CD14-positive monocyte (primary cell): ENCODE data around the gene GTF2A1L. TPM values are rescaled to one million over a fixed set of nuclear protein-coding genes. Genes with fewer than 3 reads are reported as not detected.

Experiments used
- DNase-seq, 3 donors: peaks; one replicate each; pipeline ENCODE4 v3.0.0-alpha.2; 2011 to 2022
- H2AFZ ChIP-seq: 2 replicates; pipeline ENCODE4 v1.6.0; 2012; ENCODE audit warnings: mild to moderate bottlenecking, low read depth, low read length, inconsistent platforms; ENCODE audit not compliant: insufficient read depth, poor library complexity, severe bottlenecking
- H3K27ac ChIP-seq, 2 donors: 1 replicate in 1 of 2; 2 replicates in 1 of 2; pipeline ENCODE4 v1.5.1; 2012 to 2013; ENCODE audit warnings: low read length in 2 of 2, control low read depth in 1 of 2, inconsistent platforms in 1 of 2, low read depth in 1 of 2, mild to moderate bottlenecking in 1 of 2
- H3K27me3 ChIP-seq, 2 donors: one replicate each; pipeline versions ENCODE4 v1.6.0 to v1.6.1; 2011 to 2013; ENCODE audit warnings: low read length in 2 of 2; ENCODE audit not compliant: control insufficient read depth in 2 of 2, insufficient read depth in 2 of 2
- H3K36me3 ChIP-seq, 2 donors: replicated peaks in 1 of 2; 1 replicate in 1 of 2; 2 replicates in 1 of 2; pipeline versions ENCODE4 v1.5.1 to v1.6.1; 2012 to 2013; ENCODE audit warnings: low read length in 2 of 2, control low read depth in 1 of 2, inconsistent platforms in 1 of 2, mild to moderate bottlenecking in 1 of 2; ENCODE audit not compliant: insufficient read depth in 2 of 2, control insufficient read depth in 1 of 2
- H3K4me1 ChIP-seq, 2 donors: 1 replicate in 1 of 2; 2 replicates in 1 of 2; pipeline versions ENCODE4 v1.5.1 to v1.6.1; 2012 to 2013; ENCODE audit warnings: low read length in 2 of 2, control low read depth in 1 of 2, inconsistent platforms in 1 of 2, mild to moderate bottlenecking in 1 of 2, moderate library complexity in 1 of 2; ENCODE audit not compliant: insufficient read depth in 2 of 2, control insufficient read depth in 1 of 2
- H3K4me2 ChIP-seq: replicated peaks from 2 replicates; pipeline ENCODE3; 2012; ENCODE audit warnings: low read length, moderate library complexity, mild to moderate bottlenecking; ENCODE audit not compliant: poor library complexity, severe bottlenecking; ENCODE audit errors: extremely low read depth
- H3K4me3 ChIP-seq, 3 experiments: fragments of 200-600 bp in 1 of 3; sonication (generic) in 1 of 3; replicated peaks in 1 of 3; 1 replicate in 2 of 3; 2 replicates in 1 of 3; pipeline ENCODE4 v1.5.1; 2011 to 2013; ENCODE audit warnings: low read length in 3 of 3, mild to moderate bottlenecking in 3 of 3, control low read depth in 2 of 3, low read depth in 2 of 3, inconsistent platforms in 1 of 3, moderate library complexity in 1 of 3
- H3K79me2 ChIP-seq: 2 replicates; pipeline ENCODE4 v1.6.0; 2012; ENCODE audit warnings: mild to moderate bottlenecking, control low read depth, inconsistent platforms, low read length, moderate library complexity; ENCODE audit not compliant: insufficient read depth
- H3K9ac ChIP-seq: 2 replicates; pipeline ENCODE4 v1.6.0; 2017; ENCODE audit warnings: low read length, mild to moderate bottlenecking; ENCODE audit not compliant: insufficient read depth, poor library complexity, severe bottlenecking
- H3K9me3 ChIP-seq, 2 donors: replicated peaks in 1 of 2; 1 replicate in 1 of 2; 2 replicates in 1 of 2; pipeline versions ENCODE4 v1.5.1 to v1.6.1; 2012 to 2013; ENCODE audit warnings: low read length in 2 of 2, control low read depth in 1 of 2; ENCODE audit not compliant: control insufficient read depth in 1 of 2, insufficient read depth in 1 of 2
- H4K20me1 ChIP-seq: 2 replicates; pipeline ENCODE4 v1.6.0; 2012; ENCODE audit warnings: mild to moderate bottlenecking, low read length, control low read depth, moderate library complexity; ENCODE audit not compliant: insufficient read depth
- H3K27ac Mint-ChIP-seq, 7 donors: one replicate each; pipeline ENCODE4 v1.8.0; 2020; ENCODE audit warnings: mild to moderate bottlenecking in 7 of 7, mixed read lengths in 7 of 7, moderate library complexity in 6 of 7, inconsistent platforms in 2 of 7
- H3K27me3 Mint-ChIP-seq, 3 donors: one replicate each; pipeline ENCODE4 v1.8.0; 2021 to 2022; ENCODE audit warnings: low read depth in 3 of 3, mild to moderate bottlenecking in 3 of 3, mixed read lengths in 3 of 3, moderate library complexity in 3 of 3, inconsistent platforms in 1 of 3
- H3K36me3 Mint-ChIP-seq, 2 donors: one replicate each; pipeline ENCODE4 v1.8.0; 2020; ENCODE audit warnings: mixed read lengths in 2 of 2, inconsistent platforms in 1 of 2, mild to moderate bottlenecking in 1 of 2
- H3K4me1 Mint-ChIP-seq: one replicate; pipeline ENCODE4 v1.8.0; 2020; ENCODE audit warnings: mild to moderate bottlenecking, mixed read lengths
- H3K4me3 Mint-ChIP-seq, 2 donors: one replicate each; pipeline ENCODE4 v1.8.0; 2020; ENCODE audit warnings: mild to moderate bottlenecking in 2 of 2, mixed read lengths in 2 of 2, moderate library complexity in 1 of 2
- H3K9me3 Mint-ChIP-seq, 7 donors: one replicate each; pipeline ENCODE4 v1.8.0; 2020 to 2022; ENCODE audit warnings: mixed read lengths in 7 of 7, mild to moderate bottlenecking in 6 of 7, moderate library complexity in 6 of 7, inconsistent platforms in 2 of 7
- WGBS: methylation state at CpG from one replicate; pipeline ENCODE4 v1.1.5; 2013; ENCODE audit warnings: missing lambda C conversion rate; ENCODE audit not compliant: insufficient coverage; 5-methylcytosine and 5-hydroxymethylcytosine counted together
- intact Hi-C, 2 donors: fragments of 100-400 bp; cut with micrococcal nuclease; formaldehyde crosslinking; loops; one replicate each; pipeline versions ENCODE4 v1.15.0 to v1.15.1; 2023
- polyA plus RNA-seq, 3 donors: library from polyadenylated mRNA; depleted of rRNA in 1 of 3; unstranded in 2 of 3; stranded (reverse) in 1 of 3; fragments of 300-500 nt in 2 of 3; fragments of >200 nt in 1 of 3; fragmentation: Illumina TruSeq in 2 of 3; gene quantifications; 1 replicate in 2 of 3; 2 replicates in 1 of 3; pipeline ENCODE4 v1.2.3, GENCODE V29; 2012 to 2021
- TF ChIP-seq, protein P1 (sequence below): fragments of 200-600 bp; IDR thresholded peaks from one replicate; pipeline ENCODE4 v1.8.0; 2022; ENCODE audit warnings: antibody characterized with exemption, mild to moderate bottlenecking

Gene GTF2A1L
- polyA plus RNA-seq, 3 donors = not detected

DNA sequence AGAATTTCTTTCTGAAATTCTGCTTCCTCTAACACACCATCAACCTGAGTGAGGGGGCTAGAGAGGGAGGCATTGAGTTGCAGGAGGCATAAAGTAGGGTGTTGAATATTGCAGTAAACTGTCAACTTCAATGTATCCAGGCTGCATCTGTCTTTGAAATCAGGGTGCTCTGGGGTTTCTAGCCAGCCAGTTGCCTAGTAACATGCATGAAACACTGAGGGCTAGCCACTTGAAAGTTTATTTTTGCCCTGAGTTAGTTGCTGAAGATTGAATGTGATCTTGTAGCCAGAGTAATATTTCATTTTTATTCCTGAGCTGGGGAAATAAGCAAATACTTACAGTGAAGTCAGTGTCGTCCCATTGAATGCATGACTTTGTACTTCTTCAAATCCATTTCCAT is 96.0 kb downstream of the GTF2A1L start:
- Histone ChIP-seq H3K4me2 (no peak overlapping the region), H4K20me1 (no peaks in the 10 kb centered on the region)
- intact Hi-C loops = no loop called here

DNA sequence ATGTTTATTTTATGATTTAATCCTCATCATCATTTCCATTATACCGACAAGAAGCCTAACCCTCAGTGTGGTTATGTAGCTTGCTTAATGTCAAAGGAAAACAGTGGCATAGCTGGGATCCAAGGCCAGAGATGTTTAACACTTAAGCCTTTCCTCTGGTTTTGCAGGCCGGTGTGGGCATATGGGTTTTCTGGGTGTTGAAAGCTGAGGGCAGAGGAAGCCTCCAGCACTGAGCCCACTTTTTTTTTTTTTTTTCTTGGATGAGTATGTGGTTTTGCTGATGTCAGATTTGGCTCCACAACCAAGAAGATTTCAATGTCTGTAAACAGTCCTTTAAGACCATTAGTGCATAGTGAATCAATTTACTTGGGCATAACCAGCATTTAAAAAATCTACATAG is 96.6 kb downstream of the GTF2A1L start:
- Mint-ChIP-seq H3K4me3 (no peak overlapping the region), H3K36me3 (no peaks in the 10 kb centered on the region), H3K9me3 (peaks cover 0 to 2% (median 0%) of the 10 kb centered on the region in 7 donors), H3K27me3 (peaks cover 0 to 3% (median 2%) of the 10 kb centered on the region in 3 donors), H3K27ac (no peak overlapping the region), H3K4me1 (no peaks in the 10 kb centered on the region)
- Histone ChIP-seq H3K9ac (no peak overlapping the region), H3K9me3 (no peaks in the 10 kb centered on the region), H3K79me2 (no peaks in the 10 kb centered on the region), H3K4me3 (no peak overlapping the region), H3K27ac (no peak overlapping the region), H2AFZ (no peak overlapping the region), H3K4me1 (no peaks in the 10 kb centered on the region), H4K20me1 (no peaks in the 10 kb centered on the region), H3K36me3 (no peaks in the 10 kb centered on the region), H3K27me3 (no peaks in the 10 kb centered on the region), H3K4me2 (no peak overlapping the region)
- TF ChIP-seq, protein P1, sequence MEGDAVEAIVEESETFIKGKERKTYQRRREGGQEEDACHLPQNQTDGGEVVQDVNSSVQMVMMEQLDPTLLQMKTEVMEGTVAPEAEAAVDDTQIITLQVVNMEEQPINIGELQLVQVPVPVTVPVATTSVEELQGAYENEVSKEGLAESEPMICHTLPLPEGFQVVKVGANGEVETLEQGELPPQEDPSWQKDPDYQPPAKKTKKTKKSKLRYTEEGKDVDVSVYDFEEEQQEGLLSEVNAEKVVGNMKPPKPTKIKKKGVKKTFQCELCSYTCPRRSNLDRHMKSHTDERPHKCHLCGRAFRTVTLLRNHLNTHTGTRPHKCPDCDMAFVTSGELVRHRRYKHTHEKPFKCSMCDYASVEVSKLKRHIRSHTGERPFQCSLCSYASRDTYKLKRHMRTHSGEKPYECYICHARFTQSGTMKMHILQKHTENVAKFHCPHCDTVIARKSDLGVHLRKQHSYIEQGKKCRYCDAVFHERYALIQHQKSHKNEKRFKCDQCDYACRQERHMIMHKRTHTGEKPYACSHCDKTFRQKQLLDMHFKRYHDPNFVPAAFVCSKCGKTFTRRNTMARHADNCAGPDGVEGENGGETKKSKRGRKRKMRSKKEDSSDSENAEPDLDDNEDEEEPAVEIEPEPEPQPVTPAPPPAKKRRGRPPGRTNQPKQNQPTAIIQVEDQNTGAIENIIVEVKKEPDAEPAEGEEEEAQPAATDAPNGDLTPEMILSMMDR = no peak
- intact Hi-C loops = no loop called here
- 80% methylated on average over 1 of the region's 2 CpGs for WGBS
- no peak for DNase-seq

More for the DNA sequence above, 96.0 kb downstream of the GTF2A1L start:
- H3K4me3 Mint-ChIP-seq = no peak overlapping the region
- no CpG with 5 or more reads among the region's 1 CpG for WGBS
- H3K27ac Mint-ChIP-seq = no peak overlapping the region
- no peaks in the 10 kb centered on the region for H3K79me2 ChIP-seq
- H3K4me1 Mint-ChIP-seq = no peaks in the 10 kb centered on the region
- no peak overlapping the region for H3K27ac ChIP-seq
- TF ChIP-seq, protein P1 = no peak
- peaks cover 0 to 3% (median 2%) of the 10 kb centered on the region in 3 donors for H3K27me3 Mint-ChIP-seq
- H3K9me3 Mint-ChIP-seq = no peaks in the 10 kb centered on the region
- no peak overlapping the region for H3K9ac ChIP-seq
- H2AFZ ChIP-seq = no peak overlapping the region
- no peaks in the 10 kb centered on the region for H3K27me3 ChIP-seq
- DNase-seq = no peak
- H3K4me1 ChIP-seq = no peaks in the 10 kb centered on the region
- H3K36me3 ChIP-seq = no peaks in the 10 kb centered on the region
- no peaks in the 10 kb centered on the region for H3K36me3 Mint-ChIP-seq
- H3K9me3 ChIP-seq = no peaks in the 10 kb centered on the region
- H3K4me3 ChIP-seq = no peak overlapping the region
